HepG2 (cell line): Measurements from ENCODE around the gene TACC2. TPM values are rescaled to one million over a fixed set of nuclear protein-coding genes. Genes with fewer than 3 reads are reported as not detected.

Experiments
- ARID5B ChIP-seq: IDR thresholded peaks from 2 replicates; pipeline ENCODE4 v1.4.0; 2020; ENCODE audit warnings: mild to moderate bottlenecking, missing genetic modification reagents
- HIC2 ChIP-seq: sonication (generic); formaldehyde crosslinking; IDR thresholded peaks from 2 replicates; pipeline ENCODE4 v1.9.0; 2022; ENCODE audit warnings: low read depth, missing genetic modification reagents
- IKZF5 ChIP-seq: IDR thresholded peaks from 2 replicates; pipeline ENCODE4 v1.6.1; 2018; ENCODE audit warnings: missing genetic modification reagents, mild to moderate bottlenecking, missing compliant biosample characterization
- MTA1 ChIP-seq: sonication (generic); formaldehyde crosslinking; IDR thresholded peaks from 2 replicates; pipeline ENCODE4 v1.4.0; 2020; ENCODE audit warnings: missing genetic modification reagents, mild to moderate bottlenecking, borderline replicate concordance
- NFKB2 ChIP-seq: sonication (generic); formaldehyde crosslinking; IDR thresholded peaks from 2 replicates; pipeline ENCODE4 v1.4.0; 2020; ENCODE audit warnings: missing genetic modification reagents, borderline replicate concordance
- PBX3 ChIP-seq: sonication (generic); formaldehyde crosslinking; IDR thresholded peaks from 2 replicates; pipeline ENCODE4 v1.8.1; 2023; ENCODE audit warnings: missing genetic modification reagents, inconsistent platforms, borderline replicate concordance
- SAP130 ChIP-seq: IDR thresholded peaks from 2 replicates; pipeline ENCODE4 v1.6.1; 2016; ENCODE audit warnings: low read depth
- SP140L ChIP-seq: sonication (generic); formaldehyde crosslinking; IDR thresholded peaks from 2 replicates; pipeline ENCODE4 v1.4.0; 2020; ENCODE audit warnings: missing genetic modification reagents, borderline replicate concordance
- THRA ChIP-seq: sonication (generic); formaldehyde crosslinking; IDR thresholded peaks from 2 replicates; pipeline ENCODE4 v1.4.0; 2020; ENCODE audit warnings: missing genetic modification reagents, borderline replicate concordance
- ZFY ChIP-seq: sonication (generic); formaldehyde crosslinking; IDR thresholded peaks from 2 replicates; pipeline ENCODE4 v1.4.0; 2020; ENCODE audit warnings: missing genetic modification reagents
- ZNF142 ChIP-seq: sonication (generic); formaldehyde crosslinking; IDR thresholded peaks from 2 replicates; pipeline ENCODE4 v1.4.0; 2020; ENCODE audit warnings: missing genetic modification reagents
- ZNF547 ChIP-seq: sonication (generic); formaldehyde crosslinking; IDR thresholded peaks from 2 replicates; pipeline ENCODE4 v1.5.1; 2020; ENCODE audit warnings: mild to moderate bottlenecking, missing genetic modification reagents
- ZNF768 ChIP-seq: sonication (generic); formaldehyde crosslinking; IDR thresholded peaks from 2 replicates; pipeline ENCODE4 v1.4.0; 2020; ENCODE audit warnings: missing genetic modification reagents
- polyA plus RNA-seq, 8 experiments: library from polyadenylated mRNA; depleted of rRNA in 3 of 8; stranded (reverse) in 7 of 8; unstranded in 1 of 8; fragments of >200 nt; fragmentation: Illumina TruSeq in 4 of 8; extraction: Trizol in 4 of 8; gene quantifications; 2 replicates each; pipeline versions ENCODE4 v1.2.1 to v1.2.3, GENCODE V29; 2011 to 2016; ENCODE audit warnings: low read depth in 4 of 8, missing spikeins in 1 of 8, mixed read lengths in 1 of 8; ENCODE audit not compliant: insufficient read depth in 1 of 8
- total RNA-seq, 5 experiments: library from RNA; depleted of rRNA; stranded (reverse); fragments of >200 nt; fragmentation: Illumina TruSeq; extraction: Trizol; gene quantifications; 2 replicates each; pipeline ENCODE4 v1.2.3, GENCODE V29; 2016; ENCODE audit warnings: low read depth in 1 of 5

The TACC2 gene
- total and polyA plus RNA-seq, 2 of the 13 experiments (the other 11 are each of a cell fraction or from before 2014, with no cell fraction given): 11.8 to 16.0 TPM

GRCh38 chr10:122013311-122013780 is 24.4 kb downstream of the TACC2 start (continued):
- peak; percentile 34; the same call in 1 of the 2 replicates for TF ChIP-seq THRA (CRISPR knock-in tag)
- TF ChIP-seq HIC2: peak; percentile 37; the same call in 1 of the 2 replicates
- TF ChIP-seq SAP130 (CRISPR knock-in tag): 0 out of 2 replicates have a peak, but pooled peaks have one; percentile 28
- peak; percentile 72; the same call in 1 of the 2 replicates for TF ChIP-seq ZNF142
- TF ChIP-seq ZNF768 (CRISPR knock-in tag): no peak
- no peak for TF ChIP-seq ZNF547 (CRISPR knock-in tag)
- 0 out of 2 replicates have a peak, but pooled peaks have one; percentile 24 for TF ChIP-seq NFKB2 (CRISPR knock-in tag)
- TF ChIP-seq SP140L (CRISPR knock-in tag): no peak
- peak; percentile 31; the same call in 1 of the 2 replicates for TF ChIP-seq IKZF5
- peak; percentile 43; the same call in 1 of the 2 replicates for TF ChIP-seq MTA1
- TF ChIP-seq PBX3: no peak
- TF ChIP-seq ARID5B: peak; percentile 63
- peak; percentile 21; the same call in 1 of the 2 replicates for TF ChIP-seq ZFY (CRISPR knock-in tag)
